GM12878 (cell line): Measurements from ENCODE around the gene PLK5. TPM values are rescaled to one million over a fixed set of nuclear protein-coding genes. Genes with fewer than 3 reads are reported as not detected.
"Not testable (repeated sequence)": the region's sequence is repeated elsewhere in the genome, so short reads cannot be mapped to it uniquely, and the experiment has no call there.

Source experiments
- ATAC-seq: fragments of 200-7000 bp; cut with Tn5 transposase; 3 replicates; pipeline ENCODE4 v1.9.1; 2020; ENCODE audit warnings: mild to moderate bottlenecking, moderate library complexity
- BruUV-seq: library from RNA; stranded (reverse); fragments of 400-500 nt; replicated peaks from 2 replicates; lab custom pipeline; 2021; lab: Mats Ljungman, UMichigan
- CTCF ChIA-PET: fragments of 300-600 bp; sonication (Branson Sonifier 250); formaldehyde crosslinking; extraction: SDS; loops from one replicate; lab custom pipeline; 2021; ENCODE audit warnings: inconsistent platforms; lab: Yijun Ruan, JAX
- POLR2A ChIA-PET: fragments of 350-600 bp; formaldehyde crosslinking; extraction: SDS; loops from one replicate; lab custom pipeline; 2021; ENCODE audit warnings: inconsistent platforms; lab: Charles Lee
- RAD21 ChIA-PET: fragments of 300-600 bp; sonication (Branson Sonifier 250); formaldehyde crosslinking; loops from one replicate; lab custom pipeline; 2023; ENCODE audit warnings: antibody characterized with exemption; ENCODE audit not compliant: unreplicated experiment; lab: Charles Lee
- SMC1A ChIA-PET: fragments of 300-600 bp; sonication (Branson Sonifier 250); formaldehyde crosslinking; loops from one replicate; lab custom pipeline; 2023; ENCODE audit not compliant: unreplicated experiment, uncharacterized antibody; lab: Charles Lee
- DNase-seq: peaks from one replicate; pipeline ENCODE4 v3.0.0-alpha.2; 2011; ENCODE audit warnings: low read depth, low spot score
- FAIRE-seq: peaks from 3 replicates; lab custom pipeline; 2011; peaks lifted over from hg19 to GRCh38; lab: Jason Lieb, UNC
- H2AFZ ChIP-seq: 2 replicates; pipeline ENCODE4 v1.6.0; 2011; ENCODE audit warnings: low read depth, low read length, control low read depth; ENCODE audit not compliant: control insufficient read depth
- H3K27ac ChIP-seq: 2 replicates; pipeline ENCODE4 v1.5.1; 2011; ENCODE audit warnings: control low read depth; ENCODE audit not compliant: control insufficient read depth, insufficient read depth
- H3K27me3 ChIP-seq, 2 experiments: replicated peaks in 1 of 2; 2 replicates each; pipeline versions ENCODE4 v1.6.0 to v1.6.1; 2011; ENCODE audit warnings: low read length in 1 of 2; ENCODE audit not compliant: control insufficient read depth in 2 of 2, insufficient read depth in 2 of 2
- H3K36me3 ChIP-seq, 2 experiments: 2 replicates each; pipeline ENCODE4 v1.5.1; 2011; ENCODE audit warnings: low read length in 1 of 2; ENCODE audit not compliant: control insufficient read depth in 2 of 2, insufficient read depth in 2 of 2
- H3K4me1 ChIP-seq: 2 replicates; pipeline ENCODE4 v1.6.1; 2011; ENCODE audit warnings: mild to moderate bottlenecking, low read length, moderate library complexity, mixed read lengths; ENCODE audit not compliant: control insufficient read depth, insufficient read depth
- H3K4me2 ChIP-seq: 2 replicates; pipeline ENCODE4 v1.6.0; 2011; ENCODE audit warnings: control low read depth; ENCODE audit not compliant: control insufficient read depth, insufficient read depth
- H3K4me3 ChIP-seq: fragments of 200-600 bp; sonication (generic); 2 replicates; pipeline ENCODE4 v1.5.1; 2016
- H3K79me2 ChIP-seq: 2 replicates; pipeline ENCODE4 v1.6.0; 2011; ENCODE audit warnings: low read length; ENCODE audit not compliant: control insufficient read depth, insufficient read depth
- H3K9ac ChIP-seq: 2 replicates; pipeline ENCODE4 v1.8.0; 2011; ENCODE audit warnings: low read length, control low read depth, mixed read lengths; ENCODE audit not compliant: control insufficient read depth, insufficient read depth
- H3K9me3 ChIP-seq: replicated peaks from 3 replicates; pipeline ENCODE4 v1.5.1; 2011; ENCODE audit warnings: mild to moderate bottlenecking, low read length; ENCODE audit not compliant: control insufficient read depth, insufficient read depth
- H4K20me1 ChIP-seq: 2 replicates; pipeline ENCODE4 v1.6.0; 2011; ENCODE audit not compliant: control insufficient read depth, insufficient read depth
- RB1 ChIP-seq: fragments of 450-650 bp; formaldehyde crosslinking; IDR thresholded peaks from 2 replicates; pipeline ENCODE4 v1.6.1; 2017; ENCODE audit warnings: mild to moderate bottlenecking, borderline replicate concordance
- WGBS: methylation state at CpG from one replicate; pipeline ENCODE4 v1.1.6; 2016; ENCODE audit warnings: low lambda C conversion rate; ENCODE audit not compliant: insufficient replicate concordance, insufficient coverage; ENCODE audit errors: missing lambda C conversion rate; 5-methylcytosine and 5-hydroxymethylcytosine counted together
- in situ Hi-C: fragments of 300-500 bp; cut with MboI; formaldehyde crosslinking; loops from 9 replicates; pipeline ENCODE4 v1.14.3; 2018; ENCODE audit warnings: mixed read lengths
- intact Hi-C: fragments of 100-400 bp; cut with micrococcal nuclease; formaldehyde crosslinking; loops from one replicate; pipeline ENCODE4 v1.14.2; 2022; ENCODE audit not compliant: unreplicated experiment
- polyA plus RNA-seq, 11 experiments: library from polyadenylated mRNA; depleted of rRNA in 4 of 11; unstranded in 6 of 11; stranded (reverse) in 5 of 11; fragments of >200 nt; fragmentation: Nextera tagmentation in 4 of 11; fragmentation: Illumina TruSeq in 1 of 11; extraction: Ambion mirVana in 4 of 11; extraction: Trizol in 1 of 11; gene quantifications; 1 replicate in 1 of 11; 2 replicates in 10 of 11; pipeline versions ENCODE4 v1.2.1 to v1.2.3, GENCODE V29; 2011 to 2016; ENCODE audit warnings: inconsistent platforms in 2 of 11, missing spikeins in 2 of 11, low read depth in 1 of 11
- total RNA-seq, 4 experiments: library from RNA; depleted of rRNA in 3 of 4; stranded (reverse); fragments of >200 nt in 3 of 4; fragmentation: Illumina TruSeq in 1 of 4; extraction: Trizol in 1 of 4; gene quantifications; 2 replicates each; pipeline versions ENCODE4 v1.2.1 to v1.2.3, GENCODE V29; 2013 to 2021

Gene PLK5
- total and polyA plus RNA-seq, 10 of the 15 experiments (the other 5 are each of a cell fraction or from before 2014, with no cell fraction given), result 0.13 TPM; not detected in 9

- BruUV-seq, result not testable (repeated sequence)
These were observed 24.6 kb upstream of the PLK5 start for GRCh38 chr19:1499231-1499630.

GRCh38 chr19:1501200-1501595 is 22.7 kb upstream of the PLK5 start:
- 41% methylated on average over 9 of the region's 9 CpGs for WGBS
- FAIRE-seq (no peak), DNase-seq (no peak), ATAC-seq (no peak)
- no peaks in the 10 kb centered on the region for H3K36me3 ChIP-seq
- no peak for TF ChIP-seq RB1
- H3K9ac ChIP-seq, result no peak overlapping the region
- no peaks in the 10 kb centered on the region for H3K9me3 ChIP-seq
- H2AFZ ChIP-seq, result no peak overlapping the region
- POLR2A ChIA-PET, result no interaction called here
- H3K27ac ChIP-seq, result no peak overlapping the region
- in situ Hi-C loops (no loop called here), intact Hi-C loops (no loop called here)
- H3K4me2 ChIP-seq, result no peak overlapping the region
- H3K79me2 ChIP-seq, result no peaks in the 10 kb centered on the region
- CTCF ChIA-PET, result interaction anchor here (1.9 kb wide), 1 partner anchor 14 kb away, joined by 4 read pairs; no protein-coding TSS in a partner anchor
- RAD21 ChIA-PET, result no interaction called here
- SMC1A ChIA-PET, result no interaction called here
- H3K27me3 ChIP-seq, result no peaks in the 10 kb centered on the region; a peak in 1 of 4 replicates
- no peak overlapping the region for H3K4me3 ChIP-seq
- no peaks in the 10 kb centered on the region for H4K20me1 ChIP-seq
- no peaks in the 10 kb centered on the region for H3K4me1 ChIP-seq
- no TSS peak for BruUV-seq

More at GRCh38 chr19:1499231-1499630, 24.6 kb upstream of the PLK5 start:
- H3K27me3 ChIP-seq, H3K79me2 ChIP-seq, DNase-seq, H3K27ac ChIP-seq, SMC1A ChIA-PET, H3K9ac ChIP-seq, intact Hi-C loops, ATAC-seq, H3K36me3 ChIP-seq, H4K20me1 ChIP-seq, H3K9me3 ChIP-seq, POLR2A ChIA-PET, H3K4me1 ChIP-seq, H2AFZ ChIP-seq, RAD21 ChIA-PET, in situ Hi-C loops, H3K4me3 ChIP-seq, H3K4me2 ChIP-seq, CTCF ChIA-PET, FAIRE-seq: not testable (repeated sequence)
- 87% methylated on average over 6 of the region's 34 CpGs for WGBS
